HepG2 (cell line): ENCODE data around the gene SLC25A33. TPM values are rescaled to one million over a fixed set of nuclear protein-coding genes. Genes with fewer than 3 reads are reported as not detected.

Experiments
- ATAC-seq: fragments of 200-7000 bp; cut with Tn5 transposase; 3 replicates; pipeline ENCODE4 v1.9.1; 2020; ENCODE audit warnings: mild to moderate bottlenecking, moderate library complexity
- BruUV-seq: library from RNA; stranded (reverse); fragments of 400-500 nt; replicated peaks from 2 replicates; lab custom pipeline; 2021; lab: Mats Ljungman, UMichigan
- CTCF ChIA-PET: fragments of 300-600 bp; formaldehyde crosslinking; extraction: SDS; loops from one replicate; lab custom pipeline; 2021; ENCODE audit warnings: low total read pairs, inconsistent platforms, low intra/inter-chr PET ratio; lab: Yijun Ruan, JAX
- POLR2A ChIA-PET: fragments of 350-600 bp; sonication (Branson Sonifier 250); formaldehyde crosslinking; loops from one replicate; lab custom pipeline; 2020; ENCODE audit warnings: antibody characterized with exemption, inconsistent platforms; lab: Yijun Ruan, JAX
- DNase-seq: peaks from one replicate; pipeline ENCODE4 v3.0.0-alpha.2; 2015; ENCODE audit warnings: low spot score
- FAIRE-seq: peaks from 3 replicates; lab custom pipeline; 2011; peaks lifted over from hg19 to GRCh38; lab: Jason Lieb, UNC
- H2AFZ ChIP-seq: one replicate; pipeline ENCODE4 v1.6.1; 2011; ENCODE audit warnings: low read length, inconsistent platforms
- H3K27ac ChIP-seq: fragments of 300-600 bp; 3 replicates; pipeline ENCODE4 v1.8.0; 2011; ENCODE audit warnings: mixed run types, mild to moderate bottlenecking, mixed read lengths, low read length, inconsistent platforms; ENCODE audit not compliant: insufficient read depth; ENCODE audit errors: extremely low read length
- H3K27me3 ChIP-seq, 2 experiments: fragments of 200-600 bp in 1 of 2; 2 replicates in 1 of 2; 3 replicates in 1 of 2; pipeline versions ENCODE4 v1.6.0 to v1.8.0; 2011; ENCODE audit warnings: low read length in 2 of 2, mild to moderate bottlenecking in 2 of 2, moderate library complexity in 2 of 2, inconsistent platforms in 1 of 2; ENCODE audit not compliant: insufficient read depth in 2 of 2, control insufficient read depth in 1 of 2
- H3K36me3 ChIP-seq, 2 experiments: fragments of 200-600 bp in 1 of 2; replicated peaks in 1 of 2; 2 replicates in 1 of 2; 3 replicates in 1 of 2; pipeline versions ENCODE4 v1.5.1 to v1.8.0; 2011; ENCODE audit warnings: low read length in 2 of 2, inconsistent platforms in 1 of 2; ENCODE audit not compliant: insufficient read depth in 2 of 2, control insufficient read depth in 1 of 2
- H3K4me1 ChIP-seq: 2 replicates; pipeline ENCODE4 v1.5.1; 2012; ENCODE audit warnings: low read length, inconsistent platforms; ENCODE audit not compliant: insufficient read depth
- H3K4me2 ChIP-seq: 2 replicates; pipeline ENCODE4 v1.6.0; 2011; ENCODE audit warnings: low read depth, low read length, inconsistent platforms
- H3K4me3 ChIP-seq, 3 experiments: fragments of 200-600 bp in 1 of 3; sonication (generic), shearing (Covaris generic) in 1 of 3; replicated peaks in 1 of 3; 2 replicates each; pipeline ENCODE4 v1.5.1; 2011 to 2016; ENCODE audit warnings: low read length in 3 of 3, inconsistent platforms in 2 of 3, low read depth in 2 of 3, mild to moderate bottlenecking in 2 of 3, control low read depth in 1 of 3, mixed read lengths in 1 of 3; ENCODE audit not compliant: insufficient read depth in 1 of 3
- H3K79me2 ChIP-seq: one replicate; pipeline ENCODE4 v1.6.1; 2011; ENCODE audit warnings: low read length, inconsistent platforms; ENCODE audit not compliant: insufficient read depth
- H3K9ac ChIP-seq: 2 replicates; pipeline ENCODE4 v1.6.0; 2011; ENCODE audit warnings: mild to moderate bottlenecking, low read depth, low read length, inconsistent platforms; ENCODE audit not compliant: insufficient read depth
- H3K9me3 ChIP-seq: 2 replicates; pipeline ENCODE4 v1.5.1; 2012; ENCODE audit warnings: mild to moderate bottlenecking, low read length
- H4K20me1 ChIP-seq: 2 replicates; pipeline ENCODE4 v1.6.0; 2011; ENCODE audit warnings: inconsistent platforms, mild to moderate bottlenecking, low read length, moderate library complexity; ENCODE audit not compliant: insufficient read depth
- HOXA9 ChIP-seq: sonication (generic); formaldehyde crosslinking; IDR thresholded peaks from 2 replicates; pipeline ENCODE4 v1.8.1; 2022; ENCODE audit warnings: missing genetic modification reagents, mild to moderate bottlenecking, moderate library complexity, borderline replicate concordance
- MXD1 ChIP-seq: sonication (generic); formaldehyde crosslinking; IDR thresholded peaks from 2 replicates; pipeline ENCODE4 v1.4.0; 2020; ENCODE audit warnings: mild to moderate bottlenecking, missing genetic modification reagents
- NR3C1 ChIP-seq: sonication (generic); formaldehyde crosslinking; IDR thresholded peaks from 2 replicates; pipeline ENCODE4 v1.4.0; 2020; ENCODE audit warnings: missing genetic modification reagents
- PHF5A ChIP-seq: IDR thresholded peaks from one replicate; pipeline ENCODE4 v1.6.1; 2018; ENCODE audit warnings: low read depth, missing genetic modification reagents; ENCODE audit not compliant: unreplicated experiment
- SKIL ChIP-seq: sonication (generic); formaldehyde crosslinking; IDR thresholded peaks from 2 replicates; pipeline ENCODE4 v1.8.0; 2022; ENCODE audit warnings: missing genetic modification reagents, mild to moderate bottlenecking, moderate library complexity, borderline replicate concordance
- SRSF9 ChIP-seq: fragments of 200-400 bp; formaldehyde crosslinking; IDR thresholded peaks from 2 replicates; pipeline ENCODE4 v1.6.1; 2018; ENCODE audit warnings: borderline replicate concordance, mild to moderate bottlenecking, low read depth, low read length; ENCODE audit not compliant: insufficient read depth, poor library complexity, severe bottlenecking
- U2AF2 ChIP-seq: fragments of 200-400 bp; formaldehyde crosslinking; IDR thresholded peaks from 2 replicates; pipeline ENCODE4 v1.6.1; 2017; ENCODE audit warnings: low read depth, mild to moderate bottlenecking, low read length
- ZBTB14 ChIP-seq: sonication (generic); formaldehyde crosslinking; IDR thresholded peaks from 2 replicates; pipeline ENCODE4 v1.4.0; 2020; ENCODE audit warnings: missing genetic modification reagents
- ZMYM3 ChIP-seq: sonication (generic); formaldehyde crosslinking; IDR thresholded peaks from 2 replicates; pipeline ENCODE4 v1.5.1; 2020; ENCODE audit warnings: mild to moderate bottlenecking, missing genetic modification reagents
- ZNF615 ChIP-seq: sonication (generic); formaldehyde crosslinking; IDR thresholded peaks from 2 replicates; pipeline ENCODE4 v1.5.0; 2020; ENCODE audit warnings: mild to moderate bottlenecking, missing genetic modification reagents, borderline replicate concordance
- ZSCAN29 ChIP-seq: sonication (generic); formaldehyde crosslinking; conservative IDR thresholded peaks from 2 replicates; pipeline ENCODE4 v1.4.0; 2020; ENCODE audit warnings: mild to moderate bottlenecking, missing genetic modification reagents
- WGBS: methylation state at CpG from one replicate; pipeline ENCODE4 v1.1.6; 2017; ENCODE audit warnings: low lambda C conversion rate; 5-methylcytosine and 5-hydroxymethylcytosine counted together
- in situ Hi-C: cut with HindIII; loops from 2 replicates; pipeline ENCODE4 v1.10.0; 2017; ENCODE audit warnings: low pct_unique_long_range_greater_than_20kb; ENCODE audit not compliant: extremely low pct_ligation_motif_present
- intact Hi-C: fragments of 100-400 bp; cut with micrococcal nuclease; formaldehyde crosslinking; loops from one replicate; pipeline ENCODE4 v1.10.0; 2022; ENCODE audit not compliant: unreplicated experiment
- polyA plus RNA-seq, 8 experiments: library from polyadenylated mRNA; depleted of rRNA in 3 of 8; stranded (reverse) in 7 of 8; unstranded in 1 of 8; fragments of >200 nt; fragmentation: Illumina TruSeq in 4 of 8; extraction: Trizol in 4 of 8; gene quantifications; 2 replicates each; pipeline versions ENCODE4 v1.2.1 to v1.2.3, GENCODE V29; 2011 to 2016; ENCODE audit warnings: low read depth in 4 of 8, missing spikeins in 1 of 8, mixed read lengths in 1 of 8; ENCODE audit not compliant: insufficient read depth in 1 of 8
- total RNA-seq, 5 experiments: library from RNA; depleted of rRNA; stranded (reverse); fragments of >200 nt; fragmentation: Illumina TruSeq; extraction: Trizol; gene quantifications; 2 replicates each; pipeline ENCODE4 v1.2.3, GENCODE V29; 2016; ENCODE audit warnings: low read depth in 1 of 5

The SLC25A33 gene
- total and polyA plus RNA-seq, 2 of the 13 experiments (the other 11 are each of a cell fraction or from before 2014, with no cell fraction given), result 15.4 to 50.3 TPM

- TF ChIP-seq SKIL (CRISPR knock-in tag) (no peak), ZNF615 (no peak), MXD1 (CRISPR knock-in tag) (no peak), ZSCAN29 (CRISPR knock-in tag) (no peak), U2AF2 (no peak), ZMYM3 (CRISPR knock-in tag) (no peak)
Measured at GRCh38 chr1:9595156-9595967, 56.1 kb downstream of the SLC25A33 start (continued).

GRCh38 chr1:9595968-9596340, 56.7 kb downstream of the SLC25A33 start:
- no peak overlapping the region for H3K4me3 ChIP-seq
- H4K20me1 ChIP-seq, result peaks cover 16% of the 10 kb centered on the region
- peaks cover 34% of the 10 kb centered on the region for H3K4me1 ChIP-seq
- H2AFZ ChIP-seq, result no peak overlapping the region
- no TSS peak for BruUV-seq
- intact Hi-C loops, result no loop called here
- FAIRE-seq (no peak), DNase-seq (no peak), ATAC-seq (no peak)
- peaks cover 11 to 35% of the 10 kb centered on the region in 2 experiments; a peak in 4 of 5 replicates for H3K36me3 ChIP-seq
- POLR2A ChIA-PET, result no interaction called here
- H3K27ac ChIP-seq, result no peak overlapping the region
- WGBS, result 97% methylated on average over 7 of the region's 12 CpGs
- in situ Hi-C loops, result no loop called here
- no peaks in the 10 kb centered on the region for H3K27me3 ChIP-seq
- CTCF ChIA-PET, result no interaction called here
- H3K79me2 ChIP-seq, result peaks cover 41% of the 10 kb centered on the region
- H3K9ac ChIP-seq, result no peak overlapping the region
- H3K4me2 ChIP-seq, result no peak overlapping the region
- no peaks in the 10 kb centered on the region for H3K9me3 ChIP-seq
- TF ChIP-seq PHF5A (CRISPR knock-in tag) (no peak), HOXA9 (CRISPR knock-in tag) (no peak), NR3C1 (no peak), SRSF9 (no peak), ZBTB14 (CRISPR knock-in tag) (no peak)
